Astrocyte of the spinal cord (primary cell): Measurements from ENCODE around the gene TXNDC12.
A peak's percentile ranks its signal among the peaks of the same experiment; 100 is the strongest.
"Not testable (repeated sequence)": the region's sequence is repeated elsewhere in the genome, so short reads cannot be mapped to it uniquely, and the experiment has no call there.

Source experiments
- DNase-seq: peaks from one replicate; pipeline ENCODE4 v3.0.0; 2011; ENCODE audit warnings: low read depth, low spot score
- H3K4me3 ChIP-seq: 2 replicates; pipeline ENCODE4 v1.5.1; 2011; ENCODE audit warnings: low read depth, mild to moderate bottlenecking, low read length, moderate library complexity
- CTCF ChIP-seq: IDR thresholded peaks from 2 replicates; pipeline ENCODE4 v1.5.1; 2012; ENCODE audit warnings: low read depth, mild to moderate bottlenecking, low read length, inconsistent platforms
- in situ Hi-C: cut with HindIII; loops from 2 replicates; pipeline ENCODE4 v1.10.0; 2017; ENCODE audit warnings: low sequenced_read_pairs

Gene TXNDC12

GRCh38 chr1:52055066-52055865, at the start of gene TXNDC12:
TSS of gene TXNDC12 (minus strand) at chr1:52055191. CDS start at chr1:52055096, 95 bp downstream.
- in situ Hi-C loops, result no loop called here
- DNase-seq, result peak; percentile 95
- no peak for TF ChIP-seq CTCF
- peak within 1 kb of the TSS; percentile 93 for H3K4me3 ChIP-seq

DNA sequence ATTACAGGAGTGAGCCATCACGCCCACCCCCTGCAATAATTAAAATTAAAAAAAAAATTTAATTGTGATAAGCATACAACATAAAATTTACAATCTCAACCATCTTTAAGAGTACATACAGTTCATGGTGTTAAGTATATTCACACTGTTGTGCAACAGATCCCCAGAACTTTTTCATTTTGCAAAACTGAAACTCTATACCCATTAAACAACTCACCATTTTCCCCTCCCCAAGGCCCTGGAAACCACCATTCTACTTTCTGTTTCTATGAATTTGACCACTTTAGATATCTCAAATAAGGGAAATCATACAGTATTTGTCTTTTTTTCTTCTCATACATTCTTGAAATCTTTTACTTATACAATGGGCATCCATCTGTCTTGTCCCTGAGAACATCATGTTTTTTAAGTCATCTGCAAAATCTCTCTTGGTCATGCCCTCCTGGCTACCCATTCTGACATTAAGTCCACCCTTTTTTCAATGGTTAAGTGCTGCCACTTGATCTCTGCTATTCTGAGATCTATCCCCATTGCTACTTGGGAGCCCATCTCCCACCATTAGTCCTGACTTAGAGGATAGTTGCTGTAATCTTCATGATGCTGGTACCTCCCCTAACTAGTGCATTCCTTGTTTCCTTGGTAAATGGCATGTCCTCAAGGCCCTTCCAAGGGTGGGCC, 47.5 kb upstream of the TXNDC12 start:
- TF ChIP-seq CTCF, result no peak
- H3K4me3 ChIP-seq, result no peak overlapping the region
- DNase-seq, result no peak
- in situ Hi-C loops, result no loop called here

GRCh38 chr1:52098139-52098871, 43.3 kb upstream of the TXNDC12 start:
- in situ Hi-C loops, result no loop called here
- H3K4me3 ChIP-seq, result no peak overlapping the region
- DNase-seq, result no peak
- no peak for TF ChIP-seq CTCF

DNA sequence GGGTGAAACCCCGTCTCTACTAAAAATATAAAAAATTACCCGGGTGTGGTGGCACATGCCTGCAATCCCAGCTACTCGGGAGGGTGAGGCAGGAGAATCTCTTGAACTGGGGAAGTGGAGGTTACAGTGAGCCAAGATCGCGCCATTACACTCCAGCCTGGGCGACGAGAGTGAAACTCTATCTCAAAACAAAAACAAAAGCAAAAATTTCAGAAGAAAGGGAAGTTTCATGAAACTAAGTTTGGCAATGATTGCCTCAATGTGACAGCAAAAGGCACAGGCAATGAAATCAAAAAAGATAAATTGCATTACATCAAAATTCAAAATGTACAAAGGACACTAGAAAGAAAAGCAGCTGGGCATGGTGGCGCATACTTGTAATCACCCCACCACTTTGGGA, 41.2 kb upstream of the TXNDC12 start:
- no peak overlapping the region for H3K4me3 ChIP-seq
- no peak for TF ChIP-seq CTCF
- in situ Hi-C loops, result no loop called here

DNA sequence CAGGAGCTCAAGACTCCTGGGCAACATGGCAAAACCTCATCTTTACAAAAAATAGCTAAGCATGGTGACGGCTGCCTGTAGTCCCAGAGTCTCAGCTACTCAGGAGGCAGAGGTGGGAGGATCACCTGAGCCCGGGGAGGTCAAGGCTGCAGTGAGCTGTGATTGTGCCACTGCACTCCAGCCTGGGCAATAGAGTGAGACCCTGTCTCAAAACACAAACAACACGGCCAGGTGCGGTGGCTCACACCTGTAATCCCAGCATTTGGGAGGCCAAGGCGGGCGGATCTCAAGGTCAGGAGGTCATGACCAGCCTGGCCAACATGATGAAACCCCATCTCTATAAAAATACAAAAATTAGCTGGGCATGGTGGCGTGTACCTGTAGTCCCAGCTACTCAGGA, 39.3 kb upstream of the TXNDC12 start:
- DNase-seq, H3K4me3 ChIP-seq, in situ Hi-C loops: not testable (repeated sequence)

More for the DNA sequence above, 41.2 kb upstream of the TXNDC12 start:
- no peak for DNase-seq

DNA sequence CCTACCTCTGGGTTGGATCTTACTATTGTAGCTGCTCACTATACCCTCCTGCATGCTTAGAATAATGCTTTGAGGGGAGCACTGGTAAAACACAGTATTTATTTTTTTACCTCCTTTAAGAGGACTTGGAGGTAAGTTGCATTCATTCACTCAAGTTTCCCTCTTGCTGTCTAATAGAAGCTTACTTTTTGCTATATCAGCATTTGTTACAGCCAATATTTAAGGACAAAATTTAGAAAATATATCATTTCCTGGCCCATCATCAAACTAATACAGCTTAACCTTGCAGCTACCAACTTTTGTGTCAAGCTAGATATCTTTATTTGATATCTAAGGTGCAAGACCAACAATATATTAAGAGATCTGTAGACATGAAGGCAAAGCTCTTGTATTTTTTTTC, 32.9 kb upstream of the TXNDC12 start:
- DNase-seq, in situ Hi-C loops, H3K4me3 ChIP-seq: not testable (repeated sequence)

- in situ Hi-C loops, result no loop called here
- TF ChIP-seq CTCF, result no peak
- H3K4me3 ChIP-seq, result no peak overlapping the region
- DNase-seq, result no peak
Measured at GRCh38 chr1:52080014-52080415, 25.0 kb upstream of the TXNDC12 start.

DNA sequence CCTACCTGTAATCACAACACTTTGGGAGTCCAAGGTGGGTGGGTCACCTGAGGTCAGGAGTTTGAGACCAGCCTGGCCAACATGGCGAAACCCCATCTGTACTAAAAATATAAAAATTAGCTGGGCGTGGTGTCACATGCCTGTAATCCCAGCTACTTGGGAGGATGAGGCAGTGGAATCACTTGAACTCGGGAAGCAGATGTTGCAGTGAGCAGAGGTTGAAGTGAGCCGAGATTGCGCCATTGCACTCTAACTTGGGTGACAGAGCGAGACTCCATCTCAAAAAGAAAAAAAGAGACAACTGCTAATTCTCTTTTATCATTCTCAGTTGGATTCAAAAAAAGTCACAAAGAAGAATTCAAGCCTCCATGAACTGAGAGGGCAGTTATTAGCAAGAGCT, 22.3 kb upstream of the TXNDC12 start:
- H3K4me3 ChIP-seq, in situ Hi-C loops, DNase-seq: not testable (repeated sequence)
